Heart left ventricle (tissue), 16 donors: ENCODE results near the gene MILR1. TPM values are rescaled to one million over a fixed set of nuclear protein-coding genes. Genes with fewer than 3 reads are reported as not detected.
A peak's percentile ranks its signal among the peaks of the same experiment; 100 is the strongest.
"Not testable (repeated sequence)": the region's sequence is repeated elsewhere in the genome, so short reads cannot be mapped to it uniquely, and the experiment has no call there.

Experiments used
- ATAC-seq, 4 donors: fragments of 200-7000 bp; cut with Tn5 transposase; one replicate each; pipeline ENCODE4 v1.9.1; 2020 to 2022; ENCODE audit warnings: moderate library complexity in 4 of 4, mild to moderate bottlenecking in 3 of 4, moderate number of reproducible peaks in 1 of 4
- DNase-seq, 5 donors: peaks; one replicate each; pipeline ENCODE4 v3.0.0-alpha.2; 2020
- H3K27ac ChIP-seq, 12 donors: fragments of 200-600 bp; sonication (generic) in 4 of 12; one replicate each; pipeline versions ENCODE4 v1.5.0 to v1.8.0; 2016 to 2022; ENCODE audit warnings: mild to moderate bottlenecking in 2 of 12
- H3K27me3 ChIP-seq, 9 donors: fragments of 200-600 bp; sonication (generic) in 2 of 9; one replicate each; pipeline versions ENCODE4 v1.5.1 to v1.8.0; 2016 to 2022; ENCODE audit warnings: mild to moderate bottlenecking in 3 of 9
- H3K36me3 ChIP-seq, 9 donors: fragments of 200-600 bp; sonication (generic) in 2 of 9; one replicate each; pipeline versions ENCODE4 v1.5.0 to v1.8.0; 2018 to 2022; ENCODE audit warnings: mild to moderate bottlenecking in 2 of 9
- H3K4me1 ChIP-seq, 12 donors: fragments of 200-600 bp; sonication (generic) in 4 of 12; one replicate each; pipeline versions ENCODE4 v1.5.0 to v1.8.0; 2016 to 2022; ENCODE audit warnings: mild to moderate bottlenecking in 3 of 12
- H3K4me3 ChIP-seq, 12 donors: fragments of 200-600 bp; sonication (generic) in 4 of 12; one replicate each; pipeline versions ENCODE4 v1.5.0 to v1.8.0; 2017 to 2022; ENCODE audit warnings: mild to moderate bottlenecking in 9 of 12, moderate library complexity in 4 of 12
- H3K9me3 ChIP-seq, 12 donors: fragments of 200-600 bp; sonication (generic) in 4 of 12; one replicate each; pipeline versions ENCODE4 v1.5.0 to v1.8.0; 2016 to 2022; ENCODE audit warnings: mild to moderate bottlenecking in 1 of 12
- POLR2A ChIP-seq, 2 donors: fragments of 450-650 bp; IDR thresholded peaks; one replicate each; pipeline ENCODE4 v1.6.1; 2017; ENCODE audit warnings: antibody characterized with exemption in 2 of 2, mild to moderate bottlenecking in 2 of 2, moderate library complexity in 2 of 2
- WGBS, 4 donors: extraction: QIAGEN DNeasy Blood & Tissue Kit in 2 of 4; methylation state at CpG; one replicate each; pipeline versions ENCODE4 v1.1.5 to v1.1.7; 2013 to 2018; 5-methylcytosine and 5-hydroxymethylcytosine counted together
- intact Hi-C, 10 donors: fragments of 100-400 bp; cut with DNase I; formaldehyde crosslinking; loops; one replicate each; pipeline versions ENCODE4 v1.11.1 to v1.14.2; 2022
- polyA plus RNA-seq, 2 donors: library from polyadenylated mRNA; stranded (reverse); fragments of 200-250 nt; gene quantifications; one replicate each; pipeline ENCODE4 v1.2.3, GENCODE V29; 2013
- total RNA-seq, 9 donors: library from RNA; depleted of rRNA in 2 of 9; stranded (reverse); fragments of >200 nt in 2 of 9; fragmentation: NEBNext Ultra II Directional in 3 of 9; extraction: Animal tissue kit (Norgen Biotek cat#: 25700) in 3 of 9; gene quantifications; one replicate each; pipeline versions ENCODE4 v1.1.0 to v1.2.4, GENCODE V29; 2016 to 2023
- TF ChIP-seq, protein P1 (sequence below), 12 donors: fragments of 200-600 bp; sonication (generic) in 4 of 12; IDR thresholded peaks; one replicate each; pipeline versions ENCODE4 v1.5.0 to v1.8.0; 2018 to 2022; ENCODE audit warnings: antibody characterized with exemption in 12 of 12, mild to moderate bottlenecking in 5 of 12
- donor health status: ischemic (EF 13 %, LVEDD 7.1; RV severe dilation, severe dysfunction).
- donor health status: healthy with polysubstance abuse.
- donor health status: DM: no; HTN: yes; CAD: no.
- donor health status: DM: no; HTN: no; CAD: no.
- donor health status: ischemic (EF 25% LVEDD 6.9; RV normal size, moderate dysfunction).
- donor health status: ischemic (EF 25% LVEDD 5.7; RV mildly dilated, moderate dysfunction).
- donor health status: healthy.
- donor health status: DM: yes; HTN: yes; CAD: no.
- donor health status: ischemic (EF 35%, LVEDD 5.7; RV mildly dilated, moderate dysfunction).
- donor health status: nonischemic (EF 11% LVEDD 7.7; RV severe dilation, severe dysfunction).
- donor health status: DM: yes; HTN: yes; CAD: no.
- donor health status: PGD.
- donor health status: ischemic (EF 29% LVEDD 5.4; RV normal size, mild dysfunction).
- donor health status: nonischemic (EF 23%, LVEDD 6.1; RV moderate dilation, normal function).

Gene MILR1
- total and polyA plus RNA-seq, 11 donors = 0.95 to 23.0 (median 2.1) TPM

DNA sequence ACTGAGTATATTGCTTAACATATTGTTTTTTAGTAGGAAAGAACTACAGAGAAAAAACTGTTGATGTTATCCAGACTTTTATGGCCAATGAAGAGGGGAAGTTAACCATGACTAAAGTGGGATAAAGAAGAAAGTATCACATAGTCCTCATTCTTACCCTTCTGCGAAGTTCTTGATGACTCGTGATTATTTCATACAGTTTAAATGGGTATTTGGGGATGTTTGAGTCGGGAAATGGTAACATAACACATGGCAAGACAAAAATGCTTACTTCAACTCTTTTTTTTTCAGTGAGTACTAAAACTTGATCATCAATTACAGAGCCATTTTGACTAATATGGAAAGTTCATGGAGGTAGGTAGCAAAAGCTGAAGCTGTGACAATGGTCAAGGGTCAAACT lies 43.1 kb downstream of the MILR1 start:
- H3K4me3 ChIP-seq = no peak overlapping the region
- peaks cover 2 to 44% (median 19%) of the 10 kb centered on the region in 12 donors for H3K4me1 ChIP-seq
- WGBS, 4 donors = 85 to 93% (median 89%) methylated on average over 3 of the region's 3 CpGs
- no peaks in the 10 kb centered on the region for H3K27me3 ChIP-seq
- peaks cover 0 to 63% (median 55%) of the 10 kb centered on the region in 9 donors for H3K36me3 ChIP-seq
- peak overlapping the region in 1 of 12 donors; percentile 4 for H3K27ac ChIP-seq
- no peak for TF ChIP-seq POLR2A (IDR thresholded peaks at IDR 0.05)
- TF ChIP-seq, protein P1, sequence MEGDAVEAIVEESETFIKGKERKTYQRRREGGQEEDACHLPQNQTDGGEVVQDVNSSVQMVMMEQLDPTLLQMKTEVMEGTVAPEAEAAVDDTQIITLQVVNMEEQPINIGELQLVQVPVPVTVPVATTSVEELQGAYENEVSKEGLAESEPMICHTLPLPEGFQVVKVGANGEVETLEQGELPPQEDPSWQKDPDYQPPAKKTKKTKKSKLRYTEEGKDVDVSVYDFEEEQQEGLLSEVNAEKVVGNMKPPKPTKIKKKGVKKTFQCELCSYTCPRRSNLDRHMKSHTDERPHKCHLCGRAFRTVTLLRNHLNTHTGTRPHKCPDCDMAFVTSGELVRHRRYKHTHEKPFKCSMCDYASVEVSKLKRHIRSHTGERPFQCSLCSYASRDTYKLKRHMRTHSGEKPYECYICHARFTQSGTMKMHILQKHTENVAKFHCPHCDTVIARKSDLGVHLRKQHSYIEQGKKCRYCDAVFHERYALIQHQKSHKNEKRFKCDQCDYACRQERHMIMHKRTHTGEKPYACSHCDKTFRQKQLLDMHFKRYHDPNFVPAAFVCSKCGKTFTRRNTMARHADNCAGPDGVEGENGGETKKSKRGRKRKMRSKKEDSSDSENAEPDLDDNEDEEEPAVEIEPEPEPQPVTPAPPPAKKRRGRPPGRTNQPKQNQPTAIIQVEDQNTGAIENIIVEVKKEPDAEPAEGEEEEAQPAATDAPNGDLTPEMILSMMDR (IDR thresholded peaks at IDR 0.05) = no peak
- ATAC-seq = no peak
- DNase-seq = no peak
- intact Hi-C loops = loop anchor here in 8 of 10 donors (2.0 to 10.0 kb wide), 6 partner anchors 70 to 187 kb away; no protein-coding TSS in a partner anchor
- H3K9me3 ChIP-seq = no peaks in the 10 kb centered on the region

DNA sequence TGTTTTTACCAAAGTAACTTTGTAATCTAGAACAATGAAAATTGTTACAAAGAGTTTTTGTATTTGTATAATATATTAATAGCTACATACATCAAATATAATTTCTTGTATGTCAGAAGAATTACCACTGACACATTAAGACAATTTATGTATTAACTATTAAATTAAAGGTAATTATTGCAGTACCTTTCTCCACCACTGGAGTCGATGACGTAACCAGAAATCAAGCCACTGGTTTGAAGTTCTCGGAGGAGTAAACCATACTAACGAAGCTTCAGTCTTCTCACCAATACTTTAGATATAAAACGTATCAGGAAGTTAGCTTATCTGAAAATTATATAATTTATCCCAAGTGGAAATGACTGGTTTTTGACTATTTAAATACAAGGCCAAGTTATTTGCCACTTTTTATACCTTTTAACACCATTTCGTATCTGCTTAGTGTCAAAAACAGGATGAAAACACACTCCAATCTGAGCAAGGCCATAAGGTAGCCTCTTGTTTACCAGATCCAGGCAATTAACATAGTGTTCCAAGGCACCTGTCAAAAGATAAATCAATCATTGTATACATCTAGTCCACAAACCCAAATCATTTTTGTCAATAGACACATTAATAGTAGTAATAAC lies 43.7 kb downstream of the MILR1 start:
- intact Hi-C loops = loop anchor here in 7 of 10 donors (5.0 to 10.0 kb wide), 5 partner anchors 70 to 188 kb away; no protein-coding TSS in a partner anchor
- H3K27me3 ChIP-seq = no peaks in the 10 kb centered on the region
- no peak overlapping the region for H3K4me3 ChIP-seq
- no peaks in the 10 kb centered on the region for H3K9me3 ChIP-seq
- H3K27ac ChIP-seq = peak overlapping the region in 1 of 12 donors; percentile 4
- no peak for DNase-seq
- H3K36me3 ChIP-seq = peaks cover 0 to 61% (median 52%) of the 10 kb centered on the region in 9 donors
- 78 to 90% (median 82%) methylated on average over 6 of the region's 6 CpGs for WGBS, 4 donors
- no peak for ATAC-seq
- peaks cover 2 to 50% (median 24%) of the 10 kb centered on the region in 12 donors for H3K4me1 ChIP-seq
- TF ChIP-seq, protein P1 (IDR thresholded peaks at IDR 0.05) = peak in 10 of 12 donors; percentile 15 to 84 (median 49)
- no peak for TF ChIP-seq POLR2A (IDR thresholded peaks at IDR 0.05)

DNA sequence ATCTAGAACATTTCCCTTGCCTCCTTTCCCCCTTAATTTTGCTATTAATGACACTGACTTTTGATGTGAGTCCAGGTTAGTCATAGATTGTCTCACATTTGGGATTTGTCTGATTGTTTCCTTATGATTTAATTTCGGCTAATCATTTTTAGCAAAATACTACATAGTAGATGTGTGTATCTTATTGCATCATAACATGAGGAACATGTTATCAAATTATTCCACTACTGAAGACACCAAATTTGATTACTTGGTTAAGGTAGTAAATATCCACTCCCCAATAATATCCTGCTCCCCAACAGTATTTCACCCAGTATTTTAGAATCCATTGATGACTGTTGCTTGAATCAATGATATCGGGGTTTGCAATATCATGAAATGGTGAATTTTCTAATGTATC lies 45.2 kb downstream of the MILR1 start:
- H3K27ac ChIP-seq = no peak overlapping the region
- peaks cover 2 to 65% (median 32%) of the 10 kb centered on the region in 12 donors for H3K4me1 ChIP-seq
- no peak for DNase-seq
- intact Hi-C loops = loop anchor here in 7 of 10 donors (5.0 to 10.0 kb wide), 5 partner anchors 72 to 189 kb away; no protein-coding TSS in a partner anchor
- no peak overlapping the region for H3K4me3 ChIP-seq
- no peak for TF ChIP-seq POLR2A (IDR thresholded peaks at IDR 0.05)
- TF ChIP-seq, protein P1 (IDR thresholded peaks at IDR 0.05) = no peak
- WGBS, 4 donors = 90 to 98% (median 95%) methylated on average over 2 of the region's 2 CpGs
- H3K27me3 ChIP-seq = no peaks in the 10 kb centered on the region
- peaks cover 0 to 61% (median 58%) of the 10 kb centered on the region in 9 donors for H3K36me3 ChIP-seq
- ATAC-seq = no peak
- no peaks in the 10 kb centered on the region for H3K9me3 ChIP-seq

DNA sequence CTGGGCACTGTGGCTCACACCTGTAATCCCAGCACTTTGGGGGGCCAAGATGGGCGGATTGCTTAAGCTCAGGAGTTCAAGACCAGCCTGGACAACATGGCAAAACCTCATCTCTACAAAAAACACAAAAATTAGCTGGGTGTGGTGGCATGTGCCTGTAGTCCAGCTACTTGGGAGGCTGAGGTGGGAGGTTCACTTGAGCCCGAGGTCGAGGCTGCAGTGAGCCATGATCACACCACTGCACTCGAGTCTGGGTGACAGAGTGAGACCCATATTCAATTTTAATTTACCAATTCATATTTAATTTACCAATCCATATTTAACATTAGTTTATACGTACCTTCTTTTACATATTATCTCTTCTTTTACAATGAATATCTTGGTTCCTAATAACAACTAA lies 46.4 kb downstream of the MILR1 start:
- H3K27me3 ChIP-seq, H3K27ac ChIP-seq, ATAC-seq, DNase-seq, H3K9me3 ChIP-seq: not testable (repeated sequence)
- Histone ChIP-seq H3K36me3 (peaks cover 0 to 61% (median 58%) of the 10 kb centered on the region in 9 donors), H3K4me1 (peaks cover 2 to 77% (median 41%) of the 10 kb centered on the region in 12 donors), H3K4me3 (peak overlapping the region in 5 of 12 donors; percentile 68 to 76 (median 69))
- intact Hi-C loops = loop anchor here in 5 of 10 donors (5.0 to 10.0 kb wide), 3 partner anchors 73 to 190 kb away; no protein-coding TSS in a partner anchor
- WGBS, 4 donors = 90 to 97% (median 94%) methylated on average over 5 of the region's 5 CpGs
